Ovary (tissue), 9 donors: ENCODE measurements around the gene TMCO2. TPM values are rescaled to one million over a fixed set of nuclear protein-coding genes. Genes with fewer than 3 reads are reported as not detected.

Experiments used
- DNase-seq, 5 donors: peaks; one replicate each; pipeline ENCODE4 v3.0.0-alpha.2; 2019 to 2020
- H3K27ac ChIP-seq, 2 donors: fragments of 200-600 bp; one replicate each; pipeline versions ENCODE4 v1.5.1 to v1.8.0; 2019 to 2022
- H3K27me3 ChIP-seq: fragments of 200-600 bp; one replicate; pipeline ENCODE4 v1.8.0; 2022
- H3K36me3 ChIP-seq: fragments of 200-600 bp; sonication (generic); one replicate; pipeline ENCODE4 v1.5.1; 2019
- H3K4me1 ChIP-seq: one replicate; pipeline ENCODE4 v1.8.1; 2013; ENCODE audit warnings: mild to moderate bottlenecking, moderate library complexity; ENCODE audit not compliant: insufficient read depth
- H3K4me3 ChIP-seq: fragments of 200-600 bp; sonication (generic); one replicate; pipeline ENCODE4 v1.5.1; 2017
- H3K9me3 ChIP-seq, 2 donors: fragments of 200-600 bp in 1 of 2; sonication (generic) in 1 of 2; one replicate each; pipeline versions ENCODE4 v1.5.1 to v1.8.1; 2013 to 2019; ENCODE audit warnings: mild to moderate bottlenecking in 1 of 2, moderate library complexity in 1 of 2
- CTCF ChIP-seq, 3 donors: fragments of 450-650 bp in 2 of 3; fragments of 200-600 bp in 1 of 3; IDR thresholded peaks; one replicate each; pipeline versions ENCODE4 v1.5.1 to v1.8.0; 2016 to 2022; ENCODE audit warnings: antibody characterized with exemption in 3 of 3, mild to moderate bottlenecking in 1 of 3
- EP300 ChIP-seq: sonication (generic); formaldehyde crosslinking; IDR thresholded peaks from one replicate; pipeline ENCODE4 v1.6.1; 2017; ENCODE audit warnings: antibody characterized with exemption
- POLR2A ChIP-seq: fragments of 450-650 bp; IDR thresholded peaks from one replicate; pipeline ENCODE4 v1.6.1; 2017; ENCODE audit warnings: antibody characterized with exemption, mild to moderate bottlenecking, moderate library complexity
- WGBS, 3 donors: extraction: QIAGEN DNeasy Blood & Tissue Kit in 1 of 3; methylation state at CpG; one replicate each; pipeline versions ENCODE4 v1.1.5 to v1.1.7; 2013 to 2017; 5-methylcytosine and 5-hydroxymethylcytosine counted together
- intact Hi-C, 4 donors: fragments of 100-400 bp; cut with DNase I; formaldehyde crosslinking; loops; one replicate each; pipeline versions ENCODE4 v1.11.0 to v1.15.1; 2022 to 2023
- polyA plus RNA-seq, 2 donors: library from polyadenylated mRNA; stranded (reverse); fragments of 200-250 nt in 1 of 2; fragments of 350-450 nt in 1 of 2; fragmentation: Illumina TruSeq in 1 of 2; extraction: RNeasy Lipid Tissue Mini Kit (QIAGEN cat#74804) in 1 of 2; gene quantifications; one replicate each; pipeline ENCODE4 v1.2.3, GENCODE V29; 2013 to 2014
- total RNA-seq, 7 donors: library from RNA; depleted of rRNA in 2 of 7; stranded (reverse); fragments of >200 nt in 2 of 7; fragmentation: NEBNext Ultra II Directional in 3 of 7; extraction: Animal tissue kit (Norgen Biotek cat#: 25700) in 3 of 7; gene quantifications; one replicate each; pipeline versions ENCODE4 v1.1.0 to v1.2.4, GENCODE V29; 2016 to 2023
- donor health status: DM: no; HTN: no; CAD: no; lungs with moderate emphysema.
- donor health status: DM: no; HTN: no; CAD: no.
- donor health status: Bipolar disorder and iron deficiency.
- donor health status: DM: yes; HTN: yes; CAD: no.
- donor health status: DM: no; HTN: no; CAD: no.
- donor health status: DM: yes; HTN: yes; CAD: no.

Gene TMCO2
- total and polyA plus RNA-seq, 9 donors: not detected

- intact Hi-C loops: no loop called here
- no peak overlapping the region for H3K27ac ChIP-seq
- no peaks in the 10 kb centered on the region for H3K9me3 ChIP-seq
- TF ChIP-seq EP300 (no peak), POLR2A (no peak), CTCF (IDR thresholded peaks at IDR 0.05) (no peak)
- whole genome bisulfite sequencing, 3 donors: 79 to 80% (median 80%) methylated on average over 2 of the region's 2 CpGs
- no peak overlapping the region for H3K4me3 ChIP-seq
- no peaks in the 10 kb centered on the region for H3K36me3 ChIP-seq
- no peaks in the 10 kb centered on the region for H3K4me1 ChIP-seq
- DNase-seq: no peak
- H3K27me3 ChIP-seq: no peaks in the 10 kb centered on the region
Observed at GRCh38 chr1:40252601-40253000, 4.9 kb downstream of the TMCO2 start.

- Histone ChIP-seq H3K9me3 (no peaks in the 10 kb centered on the region), H3K4me1 (peaks cover 3% of the 10 kb centered on the region), H3K36me3 (no peaks in the 10 kb centered on the region), H3K4me3 (no peak overlapping the region), H3K27me3 (no peaks in the 10 kb centered on the region), H3K27ac (no peak overlapping the region)
- intact Hi-C loops: no loop called here
- TF ChIP-seq POLR2A: no peak
- TF ChIP-seq CTCF (IDR thresholded peaks at IDR 0.05): no peak
- no peak for TF ChIP-seq EP300
- no peak for DNase-seq
Observed at GRCh38 chr1:40255231-40255630, 7.5 kb downstream of the TMCO2 start.

GRCh38 chr1:40256401-40257084 lies 8.8 kb downstream of the TMCO2 start:
- WGBS, 3 donors: 62 to 68% (median 62%) methylated on average over 6 of the region's 6 CpGs
- no peak for DNase-seq
- intact Hi-C loops: no loop called here
- no peak for TF ChIP-seq CTCF (IDR thresholded peaks at IDR 0.05)
- no peak for TF ChIP-seq POLR2A
- TF ChIP-seq EP300: no peak
- Histone ChIP-seq H3K4me3 (peak overlapping the region; percentile 71), H3K27ac (no peak overlapping the region), H3K9me3 (no peaks in the 10 kb centered on the region), H3K36me3 (no peaks in the 10 kb centered on the region), H3K27me3 (no peaks in the 10 kb centered on the region), H3K4me1 (peaks cover 3% of the 10 kb centered on the region)

GRCh38 chr1:40257313-40257687 lies 9.6 kb downstream of the TMCO2 start:
- peaks cover 3% of the 10 kb centered on the region for H3K4me1 ChIP-seq
- H3K4me3 ChIP-seq: peak overlapping the region; percentile 71
- H3K9me3 ChIP-seq: no peaks in the 10 kb centered on the region
- H3K36me3 ChIP-seq: no peaks in the 10 kb centered on the region
- intact Hi-C loops: no loop called here
- WGBS, 3 donors: 0% methylated on average over 16 of the region's 16 CpGs
- no peak for TF ChIP-seq CTCF (IDR thresholded peaks at IDR 0.05)
- TF ChIP-seq POLR2A: no peak
- TF ChIP-seq EP300: no peak
- H3K27ac ChIP-seq: peak overlapping the region; percentile 87 to 95
- no peaks in the 10 kb centered on the region for H3K27me3 ChIP-seq
- no peak for DNase-seq
